Liver (tissue), 9 donors: ENCODE measurements around the gene FOXK2. TPM values are rescaled to one million over a fixed set of nuclear protein-coding genes. Genes with fewer than 3 reads are reported as not detected.

Experiments
- DNase-seq: peaks from one replicate; pipeline ENCODE4 v3.0.0-alpha.2; 2017; ENCODE audit warnings: low spot score
- H3K27ac ChIP-seq, 2 donors: one replicate each; pipeline ENCODE4 v1.7.0; 2013; ENCODE audit warnings: inconsistent platforms in 2 of 2, low read length in 2 of 2, control low read depth in 1 of 2, low read depth in 1 of 2, mild to moderate bottlenecking in 1 of 2
- H3K27me3 ChIP-seq, 4 donors: one replicate each; pipeline versions ENCODE4 v1.6.1 to v1.7.0; 2013; ENCODE audit warnings: low read length in 3 of 4, inconsistent platforms in 1 of 4, mild to moderate bottlenecking in 1 of 4, moderate library complexity in 1 of 4; ENCODE audit not compliant: control insufficient read depth in 4 of 4, insufficient read depth in 4 of 4
- H3K36me3 ChIP-seq, 4 donors: one replicate each; pipeline versions ENCODE4 v1.6.1 to v1.7.0; 2013; ENCODE audit warnings: low read length in 3 of 4, mild to moderate bottlenecking in 3 of 4, low read depth in 1 of 4, moderate library complexity in 1 of 4; ENCODE audit not compliant: control insufficient read depth in 4 of 4, insufficient read depth in 3 of 4
- H3K4me1 ChIP-seq, 4 donors: one replicate each; pipeline versions ENCODE4 v1.6.1 to v1.7.0; 2013; ENCODE audit warnings: low read length in 3 of 4, mild to moderate bottlenecking in 3 of 4, moderate library complexity in 1 of 4; ENCODE audit not compliant: control insufficient read depth in 4 of 4, insufficient read depth in 4 of 4
- H3K4me3 ChIP-seq, 3 donors: one replicate each; pipeline versions ENCODE4 v1.6.1 to v1.7.0; 2013; ENCODE audit warnings: low read length in 3 of 3, control low read depth in 1 of 3, low read depth in 1 of 3, mild to moderate bottlenecking in 1 of 3
- H3K9ac ChIP-seq, 2 donors: one replicate each; pipeline ENCODE4 v1.7.0; 2013; ENCODE audit warnings: low read length in 2 of 2, mild to moderate bottlenecking in 2 of 2, moderate library complexity in 2 of 2, control low read depth in 1 of 2, low read depth in 1 of 2
- H3K9me3 ChIP-seq, 4 donors: one replicate each; pipeline versions ENCODE4 v1.6.1 to v1.7.0; 2013; ENCODE audit warnings: low read length in 3 of 4; ENCODE audit not compliant: control insufficient read depth in 4 of 4
- ATF3 ChIP-seq: IDR thresholded peaks from 2 replicates; pipeline ENCODE4 v1.6.1; 2016; ENCODE audit warnings: antibody characterized with exemption
- CTCF ChIP-seq: fragments of 150-350 bp; IDR thresholded peaks from 2 replicates; pipeline ENCODE4 v1.5.1; 2017; ENCODE audit warnings: improper control_type of control experiment, low read depth, low read length; ENCODE audit not compliant: missing input control
- EGR1 ChIP-seq, 2 donors: IDR thresholded peaks; 2 replicates each; pipeline ENCODE4 v1.6.1; 2016 to 2018; ENCODE audit warnings: antibody characterized with exemption in 2 of 2, low read depth in 2 of 2
- FOXA1 ChIP-seq: IDR thresholded peaks from 2 replicates; pipeline ENCODE4 v1.6.1; 2016; ENCODE audit warnings: antibody characterized with exemption
- FOXA2 ChIP-seq: IDR thresholded peaks from 2 replicates; pipeline ENCODE4 v1.6.1; 2016; ENCODE audit warnings: antibody characterized with exemption
- GABPA ChIP-seq, 2 donors: IDR thresholded peaks in 1 of 2; conservative IDR thresholded peaks in 1 of 2; 2 replicates each; pipeline ENCODE4 v1.6.1; 2016; ENCODE audit warnings: antibody characterized with exemption in 2 of 2, mild to moderate bottlenecking in 1 of 2, moderate library complexity in 1 of 2
- HNF4A ChIP-seq, 2 donors: conservative IDR thresholded peaks; 2 replicates each; pipeline ENCODE4 v1.6.1; 2016; ENCODE audit warnings: antibody characterized with exemption in 2 of 2, mild to moderate bottlenecking in 2 of 2
- HNF4G ChIP-seq: IDR thresholded peaks from 2 replicates; pipeline ENCODE4 v1.6.1; 2016; ENCODE audit warnings: antibody characterized with exemption
- JUND ChIP-seq, 2 donors: IDR thresholded peaks; 2 replicates each; pipeline ENCODE4 v1.6.1; 2016; ENCODE audit warnings: antibody characterized with exemption in 2 of 2
- MAX ChIP-seq: IDR thresholded peaks from 2 replicates; pipeline ENCODE4 v1.6.1; 2016; ENCODE audit warnings: antibody characterized with exemption
- NR2F2 ChIP-seq: IDR thresholded peaks from 2 replicates; pipeline ENCODE4 v1.6.1; 2016; ENCODE audit warnings: antibody characterized with exemption
- RAD21 ChIP-seq, 2 donors: IDR thresholded peaks; 2 replicates each; pipeline ENCODE4 v1.6.1; 2016; ENCODE audit warnings: antibody characterized with exemption in 2 of 2, mild to moderate bottlenecking in 2 of 2
- REST ChIP-seq: IDR thresholded peaks from 2 replicates; pipeline ENCODE4 v1.6.1; 2016; ENCODE audit warnings: antibody characterized with exemption, mild to moderate bottlenecking
- RXRA ChIP-seq, 2 donors: IDR thresholded peaks; 2 replicates each; pipeline ENCODE4 v1.6.1; 2017 to 2018; ENCODE audit warnings: antibody characterized with exemption in 2 of 2, mild to moderate bottlenecking in 1 of 2
- SP1 ChIP-seq: IDR thresholded peaks from 2 replicates; pipeline ENCODE4 v1.6.1; 2018; ENCODE audit warnings: antibody characterized with exemption, mild to moderate bottlenecking
- TAF1 ChIP-seq: conservative IDR thresholded peaks from 2 replicates; pipeline ENCODE4 v1.6.1; 2016; ENCODE audit warnings: antibody characterized with exemption, mild to moderate bottlenecking
- YY1 ChIP-seq: IDR thresholded peaks from 2 replicates; pipeline ENCODE4 v1.6.1; 2016; ENCODE audit warnings: antibody characterized with exemption, mild to moderate bottlenecking
- ZBTB33 ChIP-seq: IDR thresholded peaks from 2 replicates; pipeline ENCODE4 v1.6.1; 2016; ENCODE audit warnings: antibody characterized with exemption
- WGBS: extraction: QIAGEN DNeasy Blood & Tissue Kit; methylation state at CpG from one replicate; pipeline ENCODE4 v1.1.7; 2013; 5-methylcytosine and 5-hydroxymethylcytosine counted together
- polyA plus RNA-seq, 2 donors: library from polyadenylated mRNA; stranded (reverse) in 1 of 2; unstranded in 1 of 2; fragments of 200-250 nt in 1 of 2; fragments of >200 nt in 1 of 2; fragmentation: Nextera tagmentation in 1 of 2; extraction: Ambion mirVana in 1 of 2; gene quantifications; one replicate each; pipeline versions ENCODE4 v1.2.1 to v1.2.3, GENCODE V29; 2013 to 2015
- total RNA-seq, 2 donors: library from RNA; depleted of rRNA; stranded (reverse); fragments of >200 nt; gene quantifications; one replicate each; pipeline ENCODE4 v1.2.3, GENCODE V29; 2014
- donor health status: healthy.
- donor health status: healthy.
- donor health status: healthy.
- donor health status: healthy.
- donor health status: healthy.

Gene FOXK2
- total and polyA plus RNA-seq, 4 donors: 3.1 to 16.2 (median 10.8) TPM

DNA sequence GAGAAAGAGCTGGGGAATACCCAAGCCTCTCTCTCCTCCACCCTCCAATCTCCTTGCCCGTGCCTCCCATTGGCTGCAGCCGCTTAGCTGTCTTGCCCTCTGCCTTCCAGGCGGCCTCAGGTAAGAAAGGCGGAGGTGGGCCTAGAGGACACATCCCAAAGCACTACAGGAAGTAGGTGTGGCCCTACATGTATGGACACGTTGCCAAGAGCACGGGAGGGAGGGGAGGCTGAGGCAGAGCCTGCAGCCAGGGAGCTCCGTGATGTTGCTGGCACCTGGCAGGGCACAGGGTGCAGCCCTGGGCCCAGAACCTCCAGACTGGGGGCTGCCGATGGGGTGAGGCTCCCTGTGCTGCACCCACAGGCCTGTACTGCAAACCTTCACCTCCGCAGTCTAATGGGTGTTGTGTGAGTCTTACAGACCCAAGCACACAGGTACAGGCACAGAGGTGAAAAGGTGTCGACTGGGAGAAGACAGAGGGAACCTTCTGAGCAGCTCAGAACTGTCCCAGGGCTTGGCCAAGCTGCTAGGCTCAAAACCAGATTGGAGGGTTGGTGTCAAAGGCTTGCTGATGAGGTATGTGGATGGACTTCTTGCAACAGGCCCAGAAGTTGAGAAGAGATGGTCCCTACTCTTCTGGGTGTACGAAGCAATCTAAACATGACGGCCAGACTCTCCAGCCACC is 23.5 kb upstream of the FOXK2 start:
- Histone ChIP-seq H3K4me1 (peaks cover 2 to 11% (median 6%) of the 10 kb centered on the region in 4 donors), H3K27ac (no peak overlapping the region), H3K9me3 (no peaks in the 10 kb centered on the region), H3K4me3 (no peak overlapping the region), H3K36me3 (no peaks in the 10 kb centered on the region), H3K27me3 (no peaks in the 10 kb centered on the region), H3K9ac (no peak overlapping the region)
- no peak for DNase-seq
- 79% methylated on average over 12 of the region's 12 CpGs for WGBS
- no peak for TF ChIP-seq FOXA1
- no peak for TF ChIP-seq JUND (IDR thresholded peaks at IDR 0.05)
- no peak for TF ChIP-seq RAD21 (IDR thresholded peaks at IDR 0.05)
- no peak for TF ChIP-seq YY1
- no peak for TF ChIP-seq NR2F2
- TF ChIP-seq MAX: no peak
- no peak for TF ChIP-seq CTCF
- TF ChIP-seq ATF3: no peak
- TF ChIP-seq HNF4A (conservative IDR thresholded peaks at IDR 0.05): no peak
- no peak for TF ChIP-seq REST
- no peak for TF ChIP-seq SP1
- TF ChIP-seq FOXA2: no peak
- no peak for TF ChIP-seq ZBTB33
- no peak for TF ChIP-seq GABPA (IDR thresholded peaks at IDR 0.05 in 1 of 2, conservative IDR thresholded peaks at IDR 0.05 in 1 of 2)
- no peak for TF ChIP-seq EGR1 (IDR thresholded peaks at IDR 0.05; ENCODE audit: low read depth in 2 of 2)
- TF ChIP-seq RXRA (IDR thresholded peaks at IDR 0.05): no peak
- no peak for TF ChIP-seq TAF1
- no peak for TF ChIP-seq HNF4G
